Measurements from ENCODE around the gene FAM180A. TPM values are rescaled to one million over a fixed set of nuclear protein-coding genes. Genes with fewer than 3 reads are reported as not detected.
A peak's percentile ranks its signal among the peaks of the same experiment; 100 is the strongest.

Gene FAM180A
- total and polyA plus RNA-seq, 2 donors (not counting 1 experiment from before 2014, with no cell fraction given) = not detected

GRCh38 chr7:135683609-135684008, 65.0 kb downstream of the FAM180A start:
- H3K9me3 ChIP-seq (ENCODE audit: control extremely low read depth in 1 of 3, control insufficient read depth in 2 of 3, insufficient read depth in 1 of 3, low read length in 2 of 3) = no peaks in the 10 kb centered on the region
- intact Hi-C loops (cut with micrococcal nuclease) = no loop called here
- POLR2A ChIA-PET = no interaction called here
- Mint-ChIP-seq H3K4me1 (peaks cover 14% of the 10 kb centered on the region), H3K9me3 (ENCODE audit: insufficient read depth) (no peaks in the 10 kb centered on the region), H3K4me3 (no peak overlapping the region), H3K27ac (no peak overlapping the region), H3K27me3 (no peaks in the 10 kb centered on the region)
- WGBS (ENCODE audit: insufficient coverage) = no CpG with 5 or more reads among the region's 3 CpGs
- TF ChIP-seq EZH2 (IDR thresholded peaks at IDR 0.05; ENCODE audit: borderline replicate concordance, insufficient read depth, low read depth, low read length, poor library complexity, severe bottlenecking) (no peak), CTCF (IDR thresholded peaks at IDR 0.05) (no peak)
- H3K4me3 ChIP-seq (ENCODE audit: control extremely low read depth in 1 of 5, extremely low read depth in 1 of 5, insufficient read depth in 1 of 5, low read depth in 2 of 5, low read length in 4 of 5) = no peak overlapping the region
- CTCF ChIA-PET = interaction anchor here (1.3 kb wide), 1 partner anchor 11 kb away, joined by 3 read pairs; no protein-coding TSS in a partner anchor
- no peak overlapping the region for H3K9ac ChIP-seq (ENCODE audit: low read length)
- H3K79me2 ChIP-seq (ENCODE audit: control insufficient read depth, insufficient read depth, low read length) = no peaks in the 10 kb centered on the region
- no peak overlapping the region for H3K27ac ChIP-seq (ENCODE audit: low read length in 2 of 2)
- ATAC-seq (ENCODE audit: low read depth) (no peak), DNase-seq (no peak)
- no peak overlapping the region for H3K4me2 ChIP-seq (replicated peaks; ENCODE audit: low read depth, low read length, poor library complexity, severe bottlenecking)
- H3K27me3 ChIP-seq (replicated peaks in 1 of 4; ENCODE audit: control extremely low read depth in 1 of 4, control insufficient read depth in 3 of 4, insufficient read depth in 4 of 4, low read length in 3 of 4) = no peaks in the 10 kb centered on the region
- peaks cover 0 to 2% of the 10 kb centered on the region in 2 experiments for H3K36me3 ChIP-seq (replicated peaks in 1 of 2; ENCODE audit: control extremely low read depth in 1 of 2, control insufficient read depth in 1 of 2, extremely low read depth in 1 of 2, insufficient read depth in 2 of 2, low read length in 1 of 2)
- H4K20me1 ChIP-seq (ENCODE audit: control insufficient read depth, insufficient read depth, low read length, poor library complexity, severe bottlenecking) = no peaks in the 10 kb centered on the region
- no peak overlapping the region for H2AFZ ChIP-seq (ENCODE audit: insufficient read depth, low read depth, low read length, poor library complexity, severe bottlenecking)
- H3K4me1 ChIP-seq (ENCODE audit: control insufficient read depth in 2 of 2, insufficient read depth in 2 of 2, low read length in 2 of 2) = peaks cover 0 to 11% of the 10 kb centered on the region in 2 donors

- ATAC-seq (ENCODE audit: low read depth) (no peak), DNase-seq (no peak)
- Histone ChIP-seq H3K4me1 (ENCODE audit: control insufficient read depth in 2 of 2, insufficient read depth in 2 of 2, low read length in 2 of 2) (peaks cover 0 to 11% of the 10 kb centered on the region in 2 donors), H3K4me2 (replicated peaks; ENCODE audit: low read depth, low read length, poor library complexity, severe bottlenecking) (no peak overlapping the region), H4K20me1 (ENCODE audit: control insufficient read depth, insufficient read depth, low read length, poor library complexity, severe bottlenecking) (no peaks in the 10 kb centered on the region), H3K4me3 (ENCODE audit: control extremely low read depth in 1 of 5, extremely low read depth in 1 of 5, insufficient read depth in 1 of 5, low read depth in 2 of 5, low read length in 4 of 5) (no peak overlapping the region), H2AFZ (ENCODE audit: insufficient read depth, low read depth, low read length, poor library complexity, severe bottlenecking) (no peak overlapping the region), H3K79me2 (ENCODE audit: control insufficient read depth, insufficient read depth, low read length) (no peaks in the 10 kb centered on the region), H3K36me3 (replicated peaks in 1 of 2; ENCODE audit: control extremely low read depth in 1 of 2, control insufficient read depth in 1 of 2, extremely low read depth in 1 of 2, insufficient read depth in 2 of 2, low read length in 1 of 2) (peaks cover 0 to 14% of the 10 kb centered on the region in 2 experiments), H3K27me3 (replicated peaks in 1 of 4; ENCODE audit: control extremely low read depth in 1 of 4, control insufficient read depth in 3 of 4, insufficient read depth in 4 of 4, low read length in 3 of 4) (no peaks in the 10 kb centered on the region), H3K9ac (ENCODE audit: low read length) (no peak overlapping the region), H3K27ac (ENCODE audit: low read length in 2 of 2) (no peak overlapping the region), H3K9me3 (ENCODE audit: control extremely low read depth in 1 of 3, control insufficient read depth in 2 of 3, insufficient read depth in 1 of 3, low read length in 2 of 3) (no peaks in the 10 kb centered on the region)
- no peaks in the 10 kb centered on the region for H3K9me3 Mint-ChIP-seq (ENCODE audit: insufficient read depth)
- peaks cover 14% of the 10 kb centered on the region for H3K4me1 Mint-ChIP-seq
- peak overlapping the region; percentile 17 for H3K27ac Mint-ChIP-seq
- ChIA-PET CTCF (interaction anchor here (1.0 to 1.7 kb wide), 2 partner anchors 11 to 402 kb away, joined by 3 to 4 read pairs; no protein-coding TSS in a partner anchor), POLR2A (no interaction called here)
- TF ChIP-seq EZH2 (IDR thresholded peaks at IDR 0.05; ENCODE audit: borderline replicate concordance, insufficient read depth, low read depth, low read length, poor library complexity, severe bottlenecking) = no peak
- no peak for TF ChIP-seq CTCF (IDR thresholded peaks at IDR 0.05)
- WGBS (ENCODE audit: insufficient coverage) = 100% methylated on average over 3 of the region's 3 CpGs
- no peak overlapping the region for H3K4me3 Mint-ChIP-seq
- intact Hi-C loops (cut with micrococcal nuclease) = no loop called here
- H3K27me3 Mint-ChIP-seq = no peaks in the 10 kb centered on the region
These were observed 66.4 kb downstream of the FAM180A start for GRCh38 chr7:135682191-135682590.

All from B cell (primary cell).